Measurements from ENCODE around the gene CTCF.

Gene CTCF

GRCh38 chr16:67667453-67667816, 105.1 kb downstream of the CTCF start:
- Histone ChIP-seq H3K4me1 (ENCODE audit: insufficient read depth, low read length) (peaks cover 4% of the 10 kb centered on the region; the same call in 1 of the 2 replicates), H3K4me3 (ENCODE audit: low read length) (peak overlapping the region; percentile 76), H3K9me3 (ENCODE audit: insufficient read depth, low read depth, low read length) (no peaks in the 10 kb centered on the region), H3K27me3 (ENCODE audit: insufficient read depth, low read length) (peaks cover 6% of the 10 kb centered on the region; the same call in 1 of the 2 replicates), H3K9ac (ENCODE audit: low read depth, low read length) (no peak overlapping the region; the same call in 1 of the 2 replicates), H3K36me3 (ENCODE audit: insufficient read depth, low read length) (no peaks in the 10 kb centered on the region), H3K27ac (ENCODE audit: low read depth, low read length) (no peak overlapping the region)
- WGBS, result 43% methylated on average over 9 of the region's 10 CpGs

- Histone ChIP-seq H3K36me3 (ENCODE audit: insufficient read depth, low read length) (no peaks in the 10 kb centered on the region), H3K27ac (ENCODE audit: low read depth, low read length) (no peak overlapping the region), H3K4me1 (ENCODE audit: insufficient read depth, low read length) (peaks cover 4% of the 10 kb centered on the region; the same call in 1 of the 2 replicates), H3K27me3 (ENCODE audit: insufficient read depth, low read length) (peaks cover 6% of the 10 kb centered on the region; the same call in 1 of the 2 replicates), H3K9me3 (ENCODE audit: insufficient read depth, low read depth, low read length) (no peaks in the 10 kb centered on the region), H3K9ac (ENCODE audit: low read depth, low read length) (no peak overlapping the region), H3K4me3 (ENCODE audit: low read length) (no peak overlapping the region)
- 41% methylated on average over 18 of the region's 18 CpGs for WGBS
Measured at GRCh38 chr16:67667817-67668494, 105.6 kb downstream of the CTCF start.

GRCh38 chr16:67668495-67669157, 106.3 kb downstream of the CTCF start:
- no peaks in the 10 kb centered on the region for H3K36me3 ChIP-seq (ENCODE audit: insufficient read depth, low read length)
- peaks cover 4% of the 10 kb centered on the region; the same call in 1 of the 2 replicates for H3K4me1 ChIP-seq (ENCODE audit: insufficient read depth, low read length)
- no peaks in the 10 kb centered on the region for H3K9me3 ChIP-seq (ENCODE audit: insufficient read depth, low read depth, low read length)
- H3K4me3 ChIP-seq (ENCODE audit: low read length), result no peak overlapping the region
- WGBS, result 89% methylated on average over 6 of the region's 6 CpGs
- H3K27ac ChIP-seq (ENCODE audit: low read depth, low read length), result no peak overlapping the region
- no peak overlapping the region for H3K9ac ChIP-seq (ENCODE audit: low read depth, low read length)
- peaks cover 6% of the 10 kb centered on the region; the same call in 1 of the 2 replicates for H3K27me3 ChIP-seq (ENCODE audit: insufficient read depth, low read length)

GRCh38 chr16:67669499-67670101, 107.3 kb downstream of the CTCF start:
- WGBS, result 88% methylated on average over 10 of the region's 10 CpGs
- H3K4me1 ChIP-seq (ENCODE audit: insufficient read depth, low read length), result peaks cover 4% of the 10 kb centered on the region; the same call in 1 of the 2 replicates
- no peak overlapping the region for H3K9ac ChIP-seq (ENCODE audit: low read depth, low read length)
- no peaks in the 10 kb centered on the region for H3K36me3 ChIP-seq (ENCODE audit: insufficient read depth, low read length)
- H3K9me3 ChIP-seq (ENCODE audit: insufficient read depth, low read depth, low read length), result no peaks in the 10 kb centered on the region
- peaks cover 6% of the 10 kb centered on the region; the same call in 1 of the 2 replicates for H3K27me3 ChIP-seq (ENCODE audit: insufficient read depth, low read length)
- no peak overlapping the region for H3K4me3 ChIP-seq (ENCODE audit: low read length)
- no peak overlapping the region for H3K27ac ChIP-seq (ENCODE audit: low read depth, low read length)

- Histone ChIP-seq H3K27ac (ENCODE audit: low read depth, low read length) (no peak overlapping the region), H3K27me3 (ENCODE audit: insufficient read depth, low read length) (peaks cover under 1% of the 10 kb centered on the region; the same call in 1 of the 2 replicates), H3K4me3 (ENCODE audit: low read length) (no peak overlapping the region), H3K9me3 (ENCODE audit: insufficient read depth, low read depth, low read length) (no peaks in the 10 kb centered on the region), H3K36me3 (ENCODE audit: insufficient read depth, low read length) (peaks cover 4% of the 10 kb centered on the region), H3K9ac (ENCODE audit: low read depth, low read length) (no peak overlapping the region), H3K4me1 (ENCODE audit: insufficient read depth, low read length) (no peaks in the 10 kb centered on the region)
- WGBS, result 70% methylated on average over 4 of the region's 4 CpGs
Measured at GRCh38 chr16:67672306-67672705, 110.0 kb downstream of the CTCF start.

- WGBS, result 80% methylated on average over 13 of the region's 13 CpGs
Measured at GRCh38 chr16:67672739-67673662, 110.7 kb downstream of the CTCF start.

GRCh38 chr16:67673712-67674580, 111.6 kb downstream of the CTCF start:
- H3K4me3 ChIP-seq (ENCODE audit: low read length), result no peak overlapping the region
- 93% methylated on average over 21 of the region's 21 CpGs for WGBS
- H3K4me1 ChIP-seq (ENCODE audit: insufficient read depth, low read length), result no peaks in the 10 kb centered on the region
- peaks cover 4% of the 10 kb centered on the region for H3K36me3 ChIP-seq (ENCODE audit: insufficient read depth, low read length)
- no peaks in the 10 kb centered on the region for H3K27me3 ChIP-seq (ENCODE audit: insufficient read depth, low read length)
- H3K9ac ChIP-seq (ENCODE audit: low read depth, low read length), result no peak overlapping the region
- no peaks in the 10 kb centered on the region for H3K9me3 ChIP-seq (ENCODE audit: insufficient read depth, low read depth, low read length)
- no peak overlapping the region for H3K27ac ChIP-seq (ENCODE audit: low read depth, low read length)

More at GRCh38 chr16:67672739-67673662, 110.7 kb downstream of the CTCF start:
- Histone ChIP-seq H3K9me3 (ENCODE audit: insufficient read depth, low read depth, low read length) (no peaks in the 10 kb centered on the region), H3K4me1 (ENCODE audit: insufficient read depth, low read length) (no peaks in the 10 kb centered on the region), H3K27me3 (ENCODE audit: insufficient read depth, low read length) (no peaks in the 10 kb centered on the region), H3K36me3 (ENCODE audit: insufficient read depth, low read length) (peaks cover 4% of the 10 kb centered on the region), H3K9ac (ENCODE audit: low read depth, low read length) (no peak overlapping the region), H3K27ac (ENCODE audit: low read depth, low read length) (no peak overlapping the region), H3K4me3 (ENCODE audit: low read length) (no peak overlapping the region)

- WGBS, result 94% methylated on average over 28 of the region's 28 CpGs
- Histone ChIP-seq H3K36me3 (ENCODE audit: insufficient read depth, low read length) (peaks cover 6% of the 10 kb centered on the region), H3K9ac (ENCODE audit: low read depth, low read length) (no peak overlapping the region), H3K27me3 (ENCODE audit: insufficient read depth, low read length) (no peaks in the 10 kb centered on the region), H3K4me3 (ENCODE audit: low read length) (no peak overlapping the region), H3K9me3 (ENCODE audit: insufficient read depth, low read depth, low read length) (no peaks in the 10 kb centered on the region), H3K4me1 (ENCODE audit: insufficient read depth, low read length) (no peaks in the 10 kb centered on the region), H3K27ac (ENCODE audit: low read depth, low read length) (no peak overlapping the region)
Measured at GRCh38 chr16:67674851-67675578, 112.7 kb downstream of the CTCF start.

- H3K27ac ChIP-seq (ENCODE audit: low read depth, low read length), result no peak overlapping the region
- peaks cover 11% of the 10 kb centered on the region for H3K36me3 ChIP-seq (ENCODE audit: insufficient read depth, low read length)
- H3K4me3 ChIP-seq (ENCODE audit: low read length), result no peak overlapping the region
- no peaks in the 10 kb centered on the region for H3K4me1 ChIP-seq (ENCODE audit: insufficient read depth, low read length)
- no peak overlapping the region for H3K9ac ChIP-seq (ENCODE audit: low read depth, low read length)
- H3K9me3 ChIP-seq (ENCODE audit: insufficient read depth, low read depth, low read length), result no peaks in the 10 kb centered on the region
- no peaks in the 10 kb centered on the region for H3K27me3 ChIP-seq (ENCODE audit: insufficient read depth, low read length)
- WGBS, result 96% methylated on average over 17 of the region's 17 CpGs
Measured at GRCh38 chr16:67675579-67675935, 113.2 kb downstream of the CTCF start.

Measured in HUES64 (cell line).